Measurements from ENCODE around the gene LRG1.

Gene LRG1

DNA sequence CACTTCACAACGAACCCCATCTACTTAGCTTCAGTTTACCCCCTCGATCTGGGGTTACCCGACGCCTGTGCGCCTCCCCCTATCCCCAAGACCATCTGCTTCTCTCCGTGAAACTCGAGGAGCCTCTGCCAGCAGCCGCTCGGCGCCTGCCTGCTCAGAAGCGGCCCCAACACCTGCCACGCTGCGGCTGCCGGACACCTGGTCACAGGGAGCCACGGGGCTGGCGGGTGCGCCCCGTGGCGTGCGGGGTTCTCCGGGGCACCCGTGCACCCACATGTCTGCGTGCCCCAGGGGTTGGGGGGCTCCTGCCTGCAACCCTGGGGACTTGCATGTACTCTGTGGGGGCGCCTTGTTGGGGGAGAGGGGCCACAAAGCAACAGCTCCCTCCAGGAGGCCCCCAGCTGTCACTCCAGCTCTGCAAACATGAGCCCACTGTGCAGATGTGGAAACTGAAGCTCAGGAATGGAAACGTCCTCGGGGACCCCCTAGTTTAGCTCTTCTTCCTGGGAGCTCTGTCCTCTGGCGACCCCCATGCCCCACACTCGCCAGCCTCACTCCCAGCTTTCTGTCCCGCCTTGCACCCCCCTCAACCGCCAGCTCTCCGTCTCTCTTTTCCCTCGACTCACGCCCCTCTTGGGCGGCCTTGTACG is 26.7 kb upstream of the LRG1 start:
- TF ChIP-seq GATA3 (IDR thresholded peaks at IDR 0.05; ENCODE audit: low read depth, low read length) = no peak
- no peak for TF ChIP-seq GATA2 (IDR thresholded peaks at IDR 0.05; ENCODE audit: low read depth, low read length)

DNA sequence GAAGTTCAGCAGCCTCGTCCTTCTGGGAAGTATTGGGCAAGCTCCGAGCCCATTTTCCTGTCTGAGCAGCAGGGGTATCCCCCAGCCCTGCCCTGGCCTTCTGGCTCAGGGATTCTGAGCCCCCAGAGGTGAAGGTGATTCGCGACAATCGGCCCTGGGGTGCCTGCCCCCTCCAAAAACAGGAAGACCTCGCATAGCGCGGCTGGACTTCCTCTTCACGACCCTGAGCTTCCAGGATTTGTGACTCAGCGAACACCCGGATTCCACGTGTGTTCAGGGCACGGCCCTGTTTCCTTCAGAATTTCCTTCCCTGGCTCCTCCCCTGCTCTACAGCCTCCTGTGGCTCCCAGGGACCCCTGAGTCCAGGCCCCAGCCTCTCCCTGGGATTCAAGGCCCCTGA is 19.7 kb upstream of the LRG1 start, which contains the start of gene SEMA6B:
Gene SEMA6B (minus strand): TSS at position 116 of the 400 bp plus-strand sequence. CDS start 1,227 bp downstream, outside the sequence.
- TF ChIP-seq GATA3 (IDR thresholded peaks at IDR 0.05; ENCODE audit: low read depth, low read length) (no peak), GATA2 (IDR thresholded peaks at IDR 0.05; ENCODE audit: low read depth, low read length) (no peak)

DNA sequence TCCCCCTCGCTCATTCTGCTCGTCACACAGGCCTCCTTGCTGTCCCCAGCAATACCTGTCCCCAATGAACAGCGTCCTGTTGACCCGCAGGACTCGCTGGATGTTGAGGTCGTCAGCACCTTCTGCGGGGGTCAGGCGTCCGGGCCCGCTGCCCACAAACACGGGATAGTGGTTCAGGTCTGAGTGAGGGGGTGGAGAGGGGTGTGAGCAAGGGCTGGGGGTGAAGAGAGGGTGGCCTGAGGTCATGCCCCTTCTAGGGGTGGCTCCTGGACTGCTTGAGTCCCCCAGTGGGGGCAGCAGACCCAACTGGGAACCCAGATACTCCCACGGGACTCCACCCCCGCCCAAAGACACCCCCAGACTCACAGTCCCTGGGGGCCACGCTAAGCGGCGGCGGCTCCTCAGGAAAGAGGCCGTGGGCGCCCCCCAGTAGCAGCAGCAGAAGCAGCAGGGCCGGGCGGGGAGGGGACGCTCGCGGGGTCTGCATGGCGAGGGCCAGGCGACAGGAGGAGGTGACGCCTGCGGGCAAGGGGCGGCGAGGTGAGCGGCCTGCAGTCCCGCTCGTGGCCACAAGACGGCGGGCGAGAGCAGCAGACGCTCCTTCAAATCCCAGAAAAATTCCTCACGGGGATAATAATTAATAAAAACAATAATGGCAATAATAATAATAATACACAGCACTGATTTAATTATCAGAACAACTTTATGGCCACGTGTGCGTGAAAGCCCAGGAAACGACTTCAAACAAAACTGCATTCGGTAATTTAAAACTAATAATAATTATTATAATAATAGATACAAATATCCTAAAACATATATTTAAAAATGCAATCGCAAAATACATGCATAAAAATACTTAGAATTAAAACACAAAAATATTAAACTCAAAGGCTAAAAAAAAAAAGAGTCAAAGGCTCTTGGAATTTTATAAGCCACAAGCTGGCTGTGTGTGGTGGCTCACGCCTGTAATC is 18.4 kb upstream of the LRG1 start:
- TF ChIP-seq GATA3 (IDR thresholded peaks at IDR 0.05; ENCODE audit: low read depth, low read length) (no peak), GATA2 (IDR thresholded peaks at IDR 0.05; ENCODE audit: low read depth, low read length) (no peak)

DNA sequence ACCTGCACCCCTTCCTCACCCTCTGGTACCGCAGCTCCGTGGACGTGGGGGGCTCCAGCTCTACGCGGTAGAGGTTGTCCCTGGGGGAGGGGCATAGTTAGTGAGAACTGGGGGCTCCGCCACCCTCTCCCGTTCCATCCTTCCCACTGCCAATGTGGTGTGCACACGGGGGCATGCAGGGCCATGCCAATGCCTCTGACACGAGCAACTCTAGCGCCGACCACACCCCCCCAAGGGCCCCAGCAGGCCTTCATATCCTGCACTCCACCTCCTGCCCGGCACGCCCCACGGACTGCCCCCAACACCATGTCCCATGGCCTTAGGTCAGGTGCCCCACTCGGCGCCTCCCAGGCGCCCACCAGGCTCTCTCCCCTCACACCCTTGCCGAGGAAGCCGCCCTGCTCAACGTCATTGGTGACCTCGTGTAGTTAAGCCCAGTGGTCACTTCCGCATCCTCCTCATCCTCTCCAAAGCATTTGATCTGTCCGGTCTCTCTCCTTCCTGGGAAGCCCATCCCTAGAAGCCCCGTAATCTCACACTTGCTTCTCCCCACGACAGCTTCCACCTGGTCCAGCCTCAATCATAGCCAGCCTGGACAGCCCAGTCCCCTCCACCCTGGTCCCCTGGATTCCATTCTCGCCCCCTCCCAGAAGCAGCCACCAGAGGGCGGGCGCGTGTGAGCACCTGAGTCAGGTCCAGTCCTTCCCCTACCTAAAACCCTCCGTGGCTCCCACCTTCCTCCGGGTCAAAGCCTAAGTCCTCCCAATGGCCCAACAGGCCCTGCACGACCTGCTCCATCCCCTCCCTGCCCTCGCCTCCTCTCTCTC is 17.5 kb upstream of the LRG1 start:
- TF ChIP-seq GATA3 (IDR thresholded peaks at IDR 0.05; ENCODE audit: low read depth, low read length) (no peak), GATA2 (IDR thresholded peaks at IDR 0.05; ENCODE audit: low read depth, low read length) (no peak)

DNA sequence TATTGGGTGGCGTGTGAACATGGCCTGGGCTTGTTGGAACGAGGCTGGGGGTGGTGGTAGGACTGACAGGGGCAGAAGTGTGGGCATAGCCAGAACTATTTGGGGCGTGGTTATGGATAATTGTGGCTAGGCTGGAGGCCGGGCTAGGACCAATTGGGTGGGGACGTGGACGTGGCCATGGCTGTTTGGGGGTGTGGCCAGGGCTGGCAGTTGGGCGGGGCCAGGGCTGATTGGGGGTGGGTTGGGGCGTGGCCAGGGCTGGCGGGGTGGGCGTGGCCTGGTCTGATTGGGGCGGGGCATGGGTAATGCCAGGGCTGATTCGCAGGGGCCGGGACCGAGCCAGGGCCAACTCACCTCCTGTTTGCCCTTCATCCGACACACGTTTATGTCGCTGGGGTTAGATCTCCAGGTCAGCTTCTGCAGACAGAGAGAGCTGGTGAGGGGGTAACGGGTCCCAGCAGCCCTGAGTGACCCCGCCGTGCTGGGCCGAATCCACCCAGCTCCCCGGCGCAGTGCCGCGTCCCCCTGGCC is 16.8 kb upstream of the LRG1 start:
- TF ChIP-seq GATA3 (IDR thresholded peaks at IDR 0.05; ENCODE audit: low read depth, low read length) (no peak), GATA2 (IDR thresholded peaks at IDR 0.05; ENCODE audit: low read depth, low read length) (no peak)

DNA sequence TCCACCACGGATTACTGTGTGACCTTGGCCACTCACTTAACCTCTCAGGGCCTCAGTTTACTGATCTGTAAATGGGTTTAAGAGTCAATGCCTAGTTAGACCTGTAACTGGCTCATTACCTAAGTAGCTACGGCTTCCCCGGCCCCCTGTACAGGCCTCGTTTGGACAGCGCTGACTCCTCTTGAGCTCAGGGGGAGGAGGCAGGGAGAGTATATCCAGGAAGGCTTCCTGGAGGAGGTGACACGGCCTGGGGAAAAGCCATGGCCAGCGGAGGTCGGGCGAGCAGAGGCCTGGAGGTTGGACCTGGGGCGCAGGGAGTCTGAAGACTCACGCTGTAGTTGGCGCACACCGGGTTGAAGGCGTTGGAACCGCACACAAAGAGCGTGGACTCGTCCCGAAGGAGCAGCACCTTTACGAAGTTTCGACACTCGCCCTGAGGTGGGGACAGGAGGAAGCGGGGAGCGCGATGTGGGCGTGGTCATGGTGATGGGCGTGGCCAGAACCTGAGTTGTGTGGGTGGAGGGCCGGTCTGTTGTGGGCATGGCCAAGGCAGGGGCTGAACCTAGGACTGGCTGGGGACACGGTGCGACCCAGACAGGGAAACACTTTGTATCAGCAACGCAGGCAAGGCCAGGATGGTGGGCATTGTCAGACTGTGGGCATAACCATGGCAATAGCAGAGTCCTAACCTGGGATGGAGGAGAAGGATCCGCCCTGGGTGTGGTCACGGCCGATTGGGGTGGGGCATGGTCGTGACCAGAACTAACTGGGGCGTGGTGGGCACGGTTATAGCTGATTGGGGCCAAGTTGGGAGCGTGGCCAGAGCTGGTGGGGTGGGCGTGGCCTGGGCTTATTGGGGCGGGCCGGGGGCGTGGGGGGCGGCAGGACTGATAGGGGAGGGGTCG is 16.1 kb upstream of the LRG1 start:
- no peak for TF ChIP-seq GATA3 (IDR thresholded peaks at IDR 0.05; ENCODE audit: low read depth, low read length)
- no peak for TF ChIP-seq GATA2 (IDR thresholded peaks at IDR 0.05; ENCODE audit: low read depth, low read length)

DNA sequence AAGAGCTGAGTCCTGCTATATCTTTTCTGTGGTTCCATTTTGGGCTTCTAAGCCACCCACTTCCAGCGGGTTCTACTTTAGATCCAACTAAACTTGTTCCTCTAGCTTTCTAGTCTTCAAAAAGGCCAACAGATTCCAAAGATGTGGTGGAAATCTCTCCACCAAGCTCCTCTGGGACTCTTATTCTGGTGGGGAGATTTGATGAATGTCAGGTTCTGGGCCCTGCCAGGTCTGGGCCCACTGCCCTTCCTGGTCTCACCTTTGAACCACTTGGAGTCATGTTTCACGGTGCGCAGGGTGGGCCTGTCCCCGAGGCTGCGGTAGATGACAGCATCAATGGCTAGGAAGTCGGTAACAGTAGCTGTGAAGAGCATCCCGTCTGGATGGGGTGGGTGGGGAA is 14.9 kb upstream of the LRG1 start:
- TF ChIP-seq GATA2 (IDR thresholded peaks at IDR 0.05; ENCODE audit: low read depth, low read length) (no peak), GATA3 (IDR thresholded peaks at IDR 0.05; ENCODE audit: low read depth, low read length) (no peak)

DNA sequence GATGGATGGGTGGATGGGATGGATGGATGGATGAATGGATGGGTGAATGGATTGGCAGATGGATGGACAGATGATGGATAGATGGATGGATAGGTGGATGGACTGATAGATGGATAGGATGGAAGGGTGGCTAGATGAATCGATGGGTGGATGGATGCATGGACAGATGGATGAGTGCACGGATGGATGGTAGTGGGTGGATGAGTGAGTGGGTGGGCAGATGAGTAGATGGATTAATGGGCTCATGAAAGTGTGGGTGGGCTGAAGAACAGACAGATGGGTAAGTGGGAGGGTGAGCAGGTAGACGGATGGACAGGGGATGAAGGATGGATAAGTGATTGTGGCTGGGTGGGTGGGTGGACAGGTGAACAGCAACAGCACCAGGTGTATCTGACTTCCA is 13.9 kb upstream of the LRG1 start:
- TF ChIP-seq GATA3 (IDR thresholded peaks at IDR 0.05; ENCODE audit: low read depth, low read length) (no peak), GATA2 (IDR thresholded peaks at IDR 0.05; ENCODE audit: low read depth, low read length) (no peak)

DNA sequence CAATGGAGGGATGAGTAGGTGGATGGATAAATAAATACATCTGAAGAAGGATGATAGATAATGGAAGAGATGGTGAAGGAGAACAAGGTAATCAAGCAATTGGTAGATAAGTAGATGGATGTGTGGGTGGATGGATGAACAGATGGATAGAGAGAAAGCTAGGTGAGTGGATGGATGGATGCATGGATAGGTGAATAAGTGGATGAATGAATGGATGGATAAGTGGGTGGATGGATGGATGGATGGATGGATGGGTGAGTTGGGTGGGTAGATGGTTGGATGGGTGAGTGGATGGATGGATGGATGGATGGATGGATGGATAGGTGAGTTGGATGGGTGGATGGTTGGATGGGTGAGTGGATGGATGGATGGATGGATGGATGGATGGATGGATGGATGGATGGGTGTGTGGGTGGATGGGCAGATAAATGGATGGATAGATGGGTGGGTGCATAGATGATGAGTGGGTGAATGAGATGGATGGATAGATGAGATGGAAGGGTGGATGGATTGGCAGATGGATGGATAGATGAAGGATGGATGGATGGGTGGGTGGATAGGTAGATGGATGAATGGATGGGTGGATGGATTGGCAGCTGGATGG is 13.4 kb upstream of the LRG1 start:
- TF ChIP-seq GATA3 (IDR thresholded peaks at IDR 0.05; ENCODE audit: low read depth, low read length) = no peak

DNA sequence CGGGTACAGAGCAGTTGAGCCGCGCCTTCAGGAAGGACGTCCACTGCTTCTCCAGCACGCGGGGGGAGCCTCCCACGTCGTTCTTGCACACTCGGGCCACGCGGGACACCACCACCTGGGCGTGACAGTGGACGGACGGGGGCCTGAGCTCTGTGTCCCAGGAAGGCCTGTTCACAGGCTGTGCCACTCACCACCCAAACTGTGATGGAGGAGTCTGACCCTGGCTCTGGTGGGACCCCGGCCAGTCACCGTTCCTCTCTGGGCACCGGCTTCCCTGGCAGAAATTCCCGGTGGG is 12.6 kb upstream of the LRG1 start:
- no peak for TF ChIP-seq GATA2 (IDR thresholded peaks at IDR 0.05; ENCODE audit: low read depth, low read length)
- no peak for TF ChIP-seq GATA3 (IDR thresholded peaks at IDR 0.05; ENCODE audit: low read depth, low read length)

DNA sequence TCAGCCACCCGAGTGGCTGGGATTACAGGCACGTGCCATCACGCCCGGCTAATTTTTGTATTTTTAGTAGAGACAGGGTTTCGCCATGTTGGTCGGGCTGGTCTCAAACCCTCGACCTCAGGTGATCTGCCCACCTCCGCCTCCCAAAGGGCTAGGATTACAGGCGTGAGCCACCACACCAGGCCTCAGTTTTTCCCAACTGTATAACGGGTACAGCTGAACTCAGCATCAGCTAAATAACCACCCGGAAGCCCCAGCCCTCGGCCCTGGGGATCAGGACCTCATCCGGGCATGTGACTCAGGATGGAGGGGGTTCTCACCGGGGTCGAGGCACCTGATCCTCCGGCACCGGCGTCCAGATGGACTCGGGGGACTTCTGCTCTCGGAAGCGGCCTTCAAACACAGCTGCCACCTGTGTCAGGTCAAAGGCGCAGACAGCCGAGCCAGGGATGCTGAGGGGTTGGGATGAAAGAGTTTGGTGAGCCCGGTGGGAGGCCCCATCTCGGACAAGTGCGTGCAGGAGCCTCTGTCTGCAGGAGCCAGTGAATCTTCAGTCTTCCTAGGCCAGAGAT is 10.7 kb upstream of the LRG1 start:
- TF ChIP-seq GATA3 (IDR thresholded peaks at IDR 0.05; ENCODE audit: low read depth, low read length) = no peak
- TF ChIP-seq GATA2 (IDR thresholded peaks at IDR 0.05; ENCODE audit: low read depth, low read length) = no peak

DNA sequence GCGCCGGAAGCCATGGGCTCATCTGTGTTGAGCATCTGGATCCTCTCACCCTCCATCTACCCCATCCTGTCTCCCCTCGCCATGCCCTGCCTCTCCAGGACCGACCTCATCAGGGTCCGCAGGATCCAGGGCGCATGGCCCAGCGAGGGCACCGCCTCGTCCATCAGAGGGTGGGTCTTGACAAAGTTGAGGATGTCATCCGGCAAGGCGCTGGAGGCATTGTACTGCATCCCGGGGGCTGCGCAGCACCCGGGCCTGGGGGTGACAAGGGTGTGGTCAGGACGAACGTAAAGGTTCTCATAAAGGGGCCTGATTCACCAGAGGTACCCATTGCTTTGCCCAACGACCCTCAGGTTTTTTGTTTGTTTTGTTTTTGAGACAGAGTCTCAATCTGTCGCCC is 10.2 kb upstream of the LRG1 start:
- TF ChIP-seq GATA3 (IDR thresholded peaks at IDR 0.05; ENCODE audit: low read depth, low read length) (no peak), GATA2 (IDR thresholded peaks at IDR 0.05; ENCODE audit: low read depth, low read length) (no peak)

DNA sequence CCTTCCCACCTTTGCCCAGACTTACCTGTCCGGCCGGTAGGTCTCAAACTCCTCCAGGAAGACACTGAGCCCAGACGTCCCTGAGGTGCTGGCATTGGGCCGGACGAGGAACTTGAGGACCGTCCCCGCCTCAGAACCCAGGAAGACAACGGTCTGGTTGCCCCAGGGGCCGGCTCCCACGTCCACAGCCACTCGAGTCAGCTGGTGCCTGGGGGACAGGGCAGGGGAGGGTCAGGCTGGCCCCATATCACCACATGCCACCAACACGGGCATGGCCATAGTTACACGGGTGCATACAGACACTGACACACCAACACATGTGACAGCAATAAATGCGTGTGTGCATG is 8.4 kb upstream of the LRG1 start:
- no peak for TF ChIP-seq GATA2 (IDR thresholded peaks at IDR 0.05; ENCODE audit: low read depth, low read length)
- no peak for TF ChIP-seq GATA3 (IDR thresholded peaks at IDR 0.05; ENCODE audit: low read depth, low read length)

Measured in SH-SY5Y (cell line).